ENCODE results near the gene GRM5. TPM values are rescaled to one million over a fixed set of nuclear protein-coding genes. Genes with fewer than 3 reads are reported as not detected.
"Not testable (repeated sequence)": the region's sequence is repeated elsewhere in the genome, so short reads cannot be mapped to it uniquely, and the experiment has no call there.

GRM5 gene
- total RNA-seq, 1 donor from 2014 or later, result not detected

- no peak for DNase-seq (ENCODE audit: low spot score)
Measured at GRCh38 chr11:88972210-88972609, 93.6 kb downstream of the GRM5 start.

DNA sequence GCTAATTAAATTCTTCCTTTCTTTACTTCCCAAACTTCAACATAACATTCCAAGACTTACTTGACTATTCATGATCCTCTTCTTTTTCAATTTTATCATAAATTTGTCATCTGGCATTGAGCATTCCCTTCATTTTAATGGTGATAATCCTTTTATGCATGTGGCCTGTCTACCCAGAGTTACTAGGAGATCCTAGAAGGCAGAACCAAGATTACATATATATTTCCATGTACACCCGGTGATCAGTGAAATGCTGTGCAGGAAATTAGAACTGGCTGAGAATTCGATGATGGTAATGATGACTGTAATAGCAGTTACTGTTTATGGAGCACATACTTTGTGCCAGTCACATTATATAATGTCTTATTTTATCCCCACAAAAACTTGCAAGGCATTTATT lies 104.2 kb downstream of the GRM5 start:
- not testable (repeated sequence) for DNase-seq (ENCODE audit: low spot score)

DNA sequence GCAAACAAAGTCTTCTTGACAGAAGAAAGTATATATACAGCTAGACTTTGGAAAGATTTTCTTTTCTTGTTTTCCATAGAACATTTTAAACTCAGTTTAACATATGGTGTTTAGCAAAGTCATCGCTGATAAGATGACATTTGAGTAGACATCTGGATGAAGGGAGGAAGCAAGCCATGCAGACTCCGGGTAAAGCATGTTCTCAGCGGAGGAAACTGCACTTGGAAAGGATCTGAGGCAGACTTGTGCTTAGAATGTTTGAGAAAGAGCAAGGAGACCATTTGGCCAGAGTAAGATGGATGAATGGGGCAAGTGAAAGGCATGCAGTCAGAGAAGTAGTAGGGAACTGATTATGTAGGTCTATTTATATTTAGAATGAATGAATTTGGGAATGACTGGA lies 105.9 kb downstream of the GRM5 start:
- DNase-seq (ENCODE audit: low spot score), result not testable (repeated sequence)

DNA sequence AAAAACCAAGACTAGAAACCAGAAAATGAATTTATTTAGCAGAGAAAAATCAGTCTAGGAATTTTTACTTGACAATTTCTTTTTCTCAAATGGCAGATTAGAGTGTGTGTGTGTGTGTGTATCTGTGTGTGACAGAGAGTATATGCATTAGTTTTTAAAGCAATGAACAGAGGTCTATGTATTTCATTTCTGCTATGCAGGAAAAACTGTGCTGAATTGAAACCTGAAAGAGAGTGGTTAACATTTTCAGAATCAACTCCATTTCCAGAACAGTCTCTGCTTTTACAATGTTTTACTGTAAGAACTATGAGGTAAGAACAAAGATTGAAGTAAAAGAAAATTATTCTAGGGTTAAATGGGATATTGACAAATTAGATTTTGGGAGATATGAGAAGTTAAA lies 114.8 kb downstream of the GRM5 start:
- DNase-seq (ENCODE audit: low spot score), result no peak

- not testable (repeated sequence) for DNase-seq (ENCODE audit: low spot score)
Measured at GRCh38 chr11:88948908-88949307, 116.9 kb downstream of the GRM5 start.

GRCh38 chr11:88947843-88948572 lies 117.8 kb downstream of the GRM5 start:
- not testable (repeated sequence) for DNase-seq (ENCODE audit: low spot score)

DNA sequence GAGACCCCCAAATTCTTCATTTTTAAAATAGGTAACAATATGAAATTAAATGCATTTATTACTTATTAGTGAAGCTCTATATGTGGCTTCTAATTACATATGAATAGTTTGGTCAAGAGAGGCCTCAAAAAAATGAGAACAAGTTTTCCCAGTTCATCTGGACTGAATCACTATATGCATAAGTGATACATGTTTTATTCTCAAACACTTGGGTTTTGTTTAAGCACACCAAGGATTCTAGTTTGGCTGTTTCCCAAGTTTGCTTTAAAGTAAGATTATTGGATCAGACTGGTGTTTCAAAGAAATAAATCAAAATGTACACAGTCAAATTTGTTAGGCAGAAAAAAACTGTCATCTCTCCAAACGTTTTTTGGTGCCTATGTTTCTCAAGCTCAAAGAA lies 136.1 kb downstream of the GRM5 start:
- DNase-seq (ENCODE audit: low spot score), result not testable (repeated sequence)

DNA sequence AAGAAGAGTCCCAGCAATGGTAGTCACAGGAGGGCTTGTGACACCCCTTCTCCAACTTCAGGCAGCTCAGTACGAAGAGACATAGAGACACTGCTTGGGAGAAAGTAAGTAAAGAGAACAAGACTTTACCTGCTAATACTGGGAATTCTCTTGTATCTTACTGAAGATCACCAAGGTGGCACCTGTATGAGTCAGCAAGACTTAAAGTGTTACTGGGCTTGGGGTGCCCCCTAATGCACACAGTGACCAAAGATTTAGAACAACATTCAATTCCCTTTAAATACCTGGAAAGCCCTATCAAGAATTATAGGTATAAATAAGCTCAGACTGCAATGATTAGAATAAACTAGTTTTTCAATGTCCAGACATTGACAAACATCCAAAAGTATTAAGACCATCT lies 148.7 kb downstream of the GRM5 start:
- DNase-seq (ENCODE audit: low spot score), result not testable (repeated sequence)

DNA sequence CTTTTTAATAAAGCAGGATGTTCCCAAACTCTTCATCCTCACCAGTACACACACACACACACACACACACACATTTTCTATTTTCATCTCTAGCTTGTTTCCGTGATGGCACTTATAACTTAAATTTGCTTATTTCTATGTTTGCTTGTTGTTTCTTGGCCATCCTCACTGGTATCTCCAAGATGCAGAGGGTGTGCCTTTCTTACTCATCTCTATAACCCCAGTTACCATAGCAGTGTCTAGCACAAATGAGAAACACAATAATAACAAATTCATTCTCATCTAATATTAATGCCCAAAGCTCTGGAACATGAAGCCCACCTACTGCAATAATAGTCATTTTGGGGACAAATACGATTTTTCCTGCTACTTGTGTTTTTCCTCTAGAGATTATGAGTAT lies 156.3 kb downstream of the GRM5 start:
- no peak for DNase-seq (ENCODE audit: low spot score)

- not testable (repeated sequence) for DNase-seq (ENCODE audit: low spot score)
Measured at GRCh38 chr11:88901436-88901835, 164.3 kb downstream of the GRM5 start.

DNA sequence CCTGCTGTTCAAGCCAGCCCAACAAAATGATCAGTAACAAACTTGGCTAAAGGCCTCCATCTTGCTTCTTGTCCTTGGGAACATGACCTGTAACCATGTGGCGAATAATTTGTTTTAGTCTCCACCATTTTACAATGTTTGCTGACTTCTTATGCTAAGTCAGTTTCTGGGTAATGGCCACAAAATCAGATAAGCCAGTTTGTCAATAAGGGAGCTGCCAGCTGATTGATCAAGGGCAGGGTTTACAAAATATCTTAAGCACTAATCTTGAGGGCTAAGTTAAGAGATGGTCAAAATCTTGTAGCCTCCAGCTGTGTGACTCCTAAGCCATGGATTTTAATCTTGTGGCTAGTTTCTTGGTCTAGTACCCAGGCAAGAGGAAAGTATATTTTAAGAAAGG lies 176.9 kb downstream of the GRM5 start:
- not testable (repeated sequence) for DNase-seq (ENCODE audit: low spot score)

GRCh38 chr11:88886796-88887195 lies 179.0 kb downstream of the GRM5 start:
- no peak for DNase-seq (ENCODE audit: low spot score)

DNA sequence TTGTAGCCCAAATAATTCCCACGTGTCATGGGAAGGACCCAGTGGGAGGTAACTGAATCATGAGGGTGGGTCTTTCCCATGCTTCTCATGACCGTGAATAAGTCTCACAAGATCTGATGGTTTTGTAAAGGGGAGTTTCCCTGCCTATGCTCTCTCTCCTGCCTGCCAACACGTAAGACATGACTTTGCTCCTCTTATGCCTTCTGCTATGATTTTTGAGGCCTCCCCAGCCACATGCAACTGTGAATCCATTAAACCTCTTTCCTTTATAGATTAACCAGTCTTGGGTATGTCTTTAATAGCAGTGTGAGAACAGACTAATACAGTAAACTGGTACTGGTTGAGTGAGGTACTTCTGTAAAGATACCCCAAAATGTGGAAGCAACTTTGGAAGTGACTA lies 183.0 kb downstream of the GRM5 start:
- DNase-seq (ENCODE audit: low spot score), result not testable (repeated sequence)

DNA sequence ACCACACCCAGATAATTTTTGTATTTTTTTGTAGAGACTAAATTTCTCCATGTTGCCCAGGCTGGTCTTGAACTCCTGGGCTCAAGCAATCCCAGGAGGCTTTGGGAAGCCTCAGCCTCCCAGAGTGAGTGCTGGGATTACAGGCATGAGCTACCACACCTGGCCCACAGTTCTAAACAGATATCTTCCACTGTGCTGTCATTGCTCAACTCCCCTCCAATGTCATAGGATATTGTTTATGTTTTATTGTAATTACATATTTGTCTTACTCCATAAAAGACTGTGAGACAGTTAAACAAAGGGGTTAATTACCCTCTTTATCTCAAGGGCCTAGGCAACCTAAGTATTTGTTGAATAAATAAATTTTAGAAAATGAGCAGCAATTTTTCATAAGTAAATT lies 204.2 kb downstream of the GRM5 start:
- no peak for DNase-seq (ENCODE audit: low spot score)

DNA sequence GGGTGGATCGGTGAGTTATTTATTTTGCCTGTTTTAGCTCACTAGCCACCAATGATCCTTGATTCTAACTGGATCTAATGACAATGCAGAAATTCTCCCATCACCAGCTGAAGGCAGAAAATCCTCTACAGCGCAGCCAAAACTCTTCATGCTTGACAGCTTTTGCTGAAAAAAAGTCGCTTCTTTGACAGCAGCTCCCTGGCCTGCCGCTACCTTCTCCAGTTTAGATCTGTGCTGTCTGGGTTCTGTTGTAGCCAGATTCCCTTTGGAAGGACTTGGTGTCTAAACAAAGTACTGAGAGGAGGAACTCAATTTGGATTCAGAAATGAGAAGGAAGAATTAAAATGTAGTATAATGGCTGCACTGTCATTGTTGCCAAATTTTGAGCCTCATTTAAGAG lies 205.4 kb downstream of the GRM5 start:
- DNase-seq (ENCODE audit: low spot score), result not testable (repeated sequence)

DNA sequence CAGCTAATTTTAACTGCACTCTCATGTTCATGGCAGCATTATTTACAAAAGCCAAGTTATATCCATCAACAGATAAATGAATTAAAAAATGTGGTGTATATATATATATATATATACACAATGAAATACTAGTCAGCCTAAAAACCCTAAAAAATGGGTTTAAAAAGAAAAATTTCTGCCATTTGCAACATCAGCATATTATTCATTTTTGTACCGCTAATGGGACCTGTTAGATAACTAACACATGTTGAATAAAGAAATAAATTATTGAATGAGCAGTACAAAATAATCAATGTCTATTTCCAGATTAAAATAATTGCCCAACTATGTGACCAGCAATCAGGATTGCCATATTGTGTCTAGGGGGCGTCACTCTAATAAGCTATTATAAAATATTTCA lies 211.8 kb downstream of the GRM5 start:
- DNase-seq (ENCODE audit: low spot score), result not testable (repeated sequence)

DNA sequence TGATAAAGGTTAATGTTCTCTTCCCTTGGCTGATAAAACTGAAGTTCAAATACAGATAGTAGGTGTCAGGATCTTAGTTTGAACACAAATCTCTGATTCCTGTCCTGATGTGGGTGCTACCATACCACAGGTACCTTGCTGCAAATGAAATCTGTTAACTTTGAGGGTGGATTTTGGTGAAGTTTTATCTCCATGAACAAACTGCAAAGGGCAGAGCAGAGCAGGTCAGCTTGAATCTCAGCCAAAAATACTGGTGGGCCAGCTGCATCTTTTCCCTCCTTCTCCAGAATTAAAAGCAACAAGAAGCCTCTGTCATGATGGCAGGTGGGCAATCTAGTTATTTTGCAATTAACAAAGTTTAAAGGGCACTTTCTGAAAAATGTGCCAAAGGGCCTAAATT lies 214.2 kb downstream of the GRM5 start:
- not testable (repeated sequence) for DNase-seq (ENCODE audit: low spot score)

GRCh38 chr11:88849773-88850172 lies 216.0 kb downstream of the GRM5 start:
- not testable (repeated sequence) for DNase-seq (ENCODE audit: low spot score)

DNA sequence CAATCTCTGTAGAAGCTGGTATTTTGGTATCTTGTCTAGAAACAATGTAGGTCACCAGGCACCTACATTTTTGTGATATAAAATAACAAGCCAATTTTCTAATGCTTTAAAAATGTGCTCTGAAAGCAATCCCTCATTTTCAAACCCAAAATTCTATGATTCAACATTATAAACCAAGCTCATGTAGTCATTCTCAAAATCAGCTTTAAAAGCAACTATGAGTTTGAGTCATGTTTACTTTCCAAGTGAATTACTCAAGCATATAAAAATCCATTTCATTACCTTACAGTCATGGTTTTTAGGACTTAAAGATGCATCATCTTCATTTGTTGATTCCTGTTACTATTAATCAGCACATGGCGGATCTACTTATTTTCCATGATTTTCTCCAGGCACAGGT lies 216.4 kb downstream of the GRM5 start:
- no peak for DNase-seq (ENCODE audit: low spot score)

- DNase-seq (ENCODE audit: low spot score), result not testable (repeated sequence)
Measured at GRCh38 chr11:88846266-88846665, 219.5 kb downstream of the GRM5 start.

DNA sequence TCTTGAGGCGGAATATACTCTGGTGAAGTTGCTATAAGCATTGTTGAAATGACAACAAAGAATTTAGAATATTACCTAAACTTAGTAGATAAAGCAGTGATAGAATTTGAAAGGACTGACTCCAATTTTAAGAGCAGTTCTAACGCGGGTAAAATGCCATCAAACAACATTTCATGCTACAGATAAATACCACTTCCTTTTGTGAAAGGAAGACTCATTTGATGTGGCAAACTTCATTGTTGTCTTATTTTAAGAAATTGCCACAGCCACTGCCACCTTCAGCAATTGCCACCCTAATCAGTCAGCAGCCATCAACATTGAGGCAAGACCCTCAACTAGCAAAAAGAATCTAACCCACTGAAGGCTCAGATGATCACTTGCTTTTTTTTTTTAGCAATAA lies 220.8 kb downstream of the GRM5 start:
- DNase-seq (ENCODE audit: low spot score), result not testable (repeated sequence)

DNA sequence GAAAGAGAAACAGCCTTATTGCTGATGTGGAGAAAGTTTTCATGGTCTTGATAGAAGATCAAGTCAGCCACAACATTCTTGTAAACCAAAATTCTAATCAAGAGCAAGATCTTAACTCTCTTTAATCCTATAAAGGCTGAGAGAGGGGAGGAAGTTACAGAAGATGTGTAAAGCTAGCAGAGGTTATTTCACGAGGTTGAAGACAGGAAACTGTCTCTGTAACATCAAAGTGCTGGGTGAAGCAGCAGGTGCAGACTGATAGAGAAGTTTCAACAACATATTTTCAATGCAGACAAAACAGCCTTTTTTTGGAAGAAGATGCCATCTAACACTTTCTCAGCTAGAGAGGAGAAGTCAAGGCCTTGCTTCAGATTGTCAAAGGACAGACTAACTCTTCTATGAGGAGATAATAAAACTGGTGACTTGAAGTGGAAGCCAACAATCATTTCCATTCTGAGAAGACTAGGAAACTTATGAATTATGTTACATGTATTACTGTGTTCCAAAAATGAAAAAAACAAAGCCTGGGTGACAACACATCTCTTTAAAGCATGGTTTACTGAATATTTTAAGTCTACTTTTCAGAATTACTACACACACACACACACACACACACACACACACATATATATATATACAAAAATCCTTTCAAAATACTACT lies 221.9 kb downstream of the GRM5 start:
- not testable (repeated sequence) for DNase-seq (ENCODE audit: low spot score)

DNA sequence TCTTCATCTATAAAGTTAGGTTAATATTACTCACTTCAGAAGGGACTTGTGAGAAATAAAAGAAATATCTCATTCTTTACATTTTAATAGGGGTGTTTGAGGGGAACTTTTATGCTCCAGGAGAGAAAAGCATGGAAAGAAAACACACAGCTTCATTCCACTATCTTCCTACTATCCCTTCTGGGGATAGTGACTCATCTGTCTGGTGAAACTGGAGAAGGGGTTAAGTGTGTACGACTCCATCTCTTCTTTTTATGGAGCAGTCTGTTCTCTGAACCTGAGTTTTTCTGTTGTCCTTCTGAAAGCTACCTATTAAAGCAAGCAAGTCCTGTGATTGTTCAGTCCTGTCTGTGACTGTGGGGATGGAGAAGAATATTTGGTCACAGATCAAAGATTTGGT lies 227.6 kb downstream of the GRM5 start:
- DNase-seq (ENCODE audit: low spot score), result not testable (repeated sequence)
